ENCODE results near the gene PLD5.
"Not testable (repeated sequence)": the region's sequence is repeated elsewhere in the genome, so short reads cannot be mapped to it uniquely, and the experiment has no call there.

Gene PLD5

GRCh38 chr1:242477944-242478343 is 46.6 kb downstream of the PLD5 start:
- DNase-seq (ENCODE audit: low spot score), result no peak

GRCh38 chr1:242470774-242471173 is 53.7 kb downstream of the PLD5 start:
- DNase-seq (ENCODE audit: low spot score), result no peak

DNA sequence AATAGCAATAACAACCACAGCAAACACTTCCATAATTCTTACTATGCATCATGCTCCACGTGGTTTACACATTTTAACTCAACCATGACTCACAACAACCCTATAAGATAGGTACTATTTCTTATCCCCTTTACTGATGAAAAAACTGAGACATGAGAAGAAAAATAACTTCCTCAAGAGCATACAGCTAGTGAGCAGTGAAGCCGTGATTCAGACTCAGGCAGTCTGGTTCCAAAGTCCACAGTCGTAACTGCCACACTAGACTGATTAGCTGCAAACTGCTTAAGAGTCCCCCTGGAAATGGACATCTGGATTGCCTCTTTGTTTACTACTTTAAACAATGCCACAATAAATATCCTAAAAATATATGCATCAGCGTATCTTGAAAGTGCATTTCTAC is 55.7 kb downstream of the PLD5 start:
- no peak for DNase-seq (ENCODE audit: low spot score)

DNA sequence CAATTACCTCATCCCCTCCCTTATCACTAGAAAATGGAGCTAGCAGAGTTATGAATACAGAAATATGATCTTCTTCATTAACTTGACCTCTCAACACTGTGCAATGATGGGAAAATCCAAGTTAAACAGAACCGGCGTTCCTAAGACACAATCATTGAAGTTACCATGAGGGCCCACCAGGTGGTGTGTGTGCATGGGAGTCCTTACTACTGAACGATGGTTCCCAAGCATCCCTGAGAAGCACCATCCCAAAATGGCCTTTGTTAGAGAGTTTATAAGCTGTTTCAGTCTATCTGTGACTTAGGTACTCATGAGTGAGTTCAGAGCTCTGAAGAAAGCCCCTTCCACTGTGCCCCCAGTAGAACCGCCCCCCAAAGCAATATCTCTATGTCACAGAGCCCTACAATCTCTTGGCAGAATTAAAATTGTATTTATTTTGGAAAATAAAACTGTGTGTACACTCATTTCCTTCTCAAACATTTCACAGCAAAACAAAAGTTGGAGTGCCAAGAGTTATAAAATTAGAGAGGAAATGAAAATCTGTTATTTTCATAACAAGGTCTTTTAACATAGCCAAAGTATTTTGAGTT is 56.8 kb downstream of the PLD5 start:
- peak; percentile 36 for DNase-seq (ENCODE audit: low spot score)

GRCh38 chr1:242462867-242463266 is 61.6 kb downstream of the PLD5 start:
- DNase-seq (ENCODE audit: low spot score), result no peak

DNA sequence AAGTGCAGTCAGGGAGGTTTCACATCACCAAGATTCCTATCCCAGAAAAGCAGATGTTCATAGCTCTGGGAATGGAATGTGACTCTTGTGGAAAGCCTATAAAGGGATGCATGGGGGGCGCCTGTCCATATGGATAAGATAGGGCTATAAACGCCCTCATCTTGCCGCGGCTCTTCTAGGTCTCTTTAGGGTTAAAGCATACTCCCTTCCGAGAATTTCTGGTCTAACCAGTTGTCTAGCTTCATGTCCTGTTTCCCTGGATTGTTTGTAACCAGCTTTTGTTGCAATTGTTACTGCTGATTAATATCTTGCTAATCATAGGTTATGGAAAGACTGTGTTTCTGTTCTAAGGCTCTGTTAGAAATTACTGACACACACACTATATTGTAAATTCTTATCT is 64.8 kb downstream of the PLD5 start:
- not testable (repeated sequence) for DNase-seq (ENCODE audit: low spot score)

DNA sequence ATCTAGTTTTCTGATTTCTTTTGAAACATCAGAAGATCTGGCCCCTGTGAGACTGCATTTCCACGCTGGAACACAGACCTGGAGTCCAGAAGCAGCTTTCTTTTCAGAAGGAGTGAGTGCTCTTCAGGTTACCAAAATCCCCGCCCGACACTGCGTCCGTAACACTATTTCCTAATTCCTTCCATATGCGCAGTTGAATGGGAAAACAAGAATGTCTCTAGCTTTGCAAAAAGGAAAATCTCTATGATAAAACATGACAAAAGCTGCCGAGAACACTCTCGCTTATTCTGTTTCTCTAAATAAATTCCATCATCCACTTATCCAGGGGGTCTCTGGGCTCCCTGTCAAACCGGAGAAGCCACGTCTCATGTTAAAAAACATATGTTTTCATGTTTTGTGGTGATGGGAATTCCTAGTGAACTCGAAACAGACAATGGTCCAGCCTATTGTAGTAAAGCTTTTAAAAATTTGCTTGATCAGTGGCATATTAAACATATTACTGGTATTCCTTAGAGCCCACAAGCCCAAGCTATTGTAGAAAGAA is 67.7 kb downstream of the PLD5 start:
- DNase-seq (ENCODE audit: low spot score), result no peak

- no peak for DNase-seq (ENCODE audit: low spot score)
These were observed 69.5 kb downstream of the PLD5 start for GRCh38 chr1:242455052-242455361.

GRCh38 chr1:242454262-242455051 is 70.0 kb downstream of the PLD5 start:
- peak; percentile 25 for DNase-seq (ENCODE audit: low spot score)

- DNase-seq (ENCODE audit: low spot score), result no peak
These were observed 71.9 kb downstream of the PLD5 start for GRCh38 chr1:242452573-242452972.

- DNase-seq (ENCODE audit: low spot score), result no peak
These were observed 74.8 kb downstream of the PLD5 start for GRCh38 chr1:242449661-242450060.

DNA sequence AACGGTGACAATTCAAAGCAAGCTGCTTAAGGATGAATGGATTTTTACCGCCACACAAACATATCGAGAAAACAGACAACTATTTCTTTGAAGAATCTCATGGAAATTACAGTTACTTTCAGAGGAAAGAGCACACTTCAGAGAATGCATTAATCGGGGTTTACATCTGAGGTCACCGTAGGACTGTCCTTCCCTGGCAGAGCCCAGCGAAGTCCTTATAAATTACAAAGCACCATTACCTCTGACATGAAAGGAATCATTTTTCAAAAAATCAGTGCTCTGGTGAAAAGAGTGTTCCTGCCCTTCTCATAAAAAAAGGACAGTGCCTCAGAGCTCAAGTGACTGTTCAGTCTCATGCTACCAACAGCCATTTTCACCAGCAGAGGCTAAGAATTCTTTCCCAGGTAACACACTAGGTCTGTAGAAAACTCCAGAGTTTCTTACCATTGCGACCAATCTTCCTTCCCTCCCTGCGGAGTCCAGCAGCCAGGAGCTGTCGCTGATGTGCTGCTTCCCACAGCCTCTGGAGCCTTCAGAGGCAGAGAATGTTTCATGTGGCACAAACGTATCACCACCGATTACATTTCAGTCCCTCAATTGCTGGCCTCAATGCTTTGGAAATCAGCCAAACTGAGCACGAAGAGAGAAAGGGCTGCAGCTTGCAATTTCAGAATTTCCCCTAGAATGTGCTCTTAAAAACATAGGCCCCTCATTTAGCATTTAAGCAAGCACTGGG is 75.4 kb downstream of the PLD5 start:
- no peak for DNase-seq (ENCODE audit: low spot score)

DNA sequence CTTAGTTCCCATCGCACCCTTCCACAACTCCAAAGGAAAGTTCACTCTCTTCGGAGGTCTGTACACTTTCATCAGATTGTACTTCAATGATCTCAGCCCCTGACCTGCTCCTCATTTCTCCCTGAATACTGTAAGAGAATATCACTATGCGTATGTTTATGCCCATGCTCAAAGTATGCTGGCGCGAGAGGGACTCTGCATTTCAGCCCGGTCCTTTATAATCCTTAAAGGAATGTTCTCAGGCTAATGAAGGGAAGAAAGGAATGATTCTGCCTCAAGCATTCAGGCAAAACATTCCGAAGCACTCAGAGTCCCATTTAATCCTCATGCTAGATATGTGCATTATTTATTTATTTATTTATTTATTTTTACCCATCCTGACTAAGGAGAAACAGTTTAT is 76.8 kb downstream of the PLD5 start:
- DNase-seq (ENCODE audit: low spot score), result no peak

DNA sequence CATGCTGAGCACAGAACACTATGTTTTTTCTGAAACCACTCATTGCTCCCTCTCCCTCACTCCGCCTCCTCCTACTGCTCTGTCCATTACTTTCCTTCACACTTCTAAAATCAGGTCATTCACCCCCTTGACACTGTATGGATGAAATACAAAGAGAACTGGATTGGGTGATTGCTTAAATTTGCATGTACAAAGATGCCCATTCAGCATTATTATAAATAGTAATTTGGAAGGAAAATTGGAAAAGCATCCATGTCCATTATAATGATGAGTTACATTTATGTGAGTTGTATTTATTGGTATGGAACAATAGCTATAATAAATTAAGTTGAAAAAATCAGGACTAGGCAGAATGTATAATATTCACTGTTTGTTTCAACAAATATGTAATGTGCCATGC is 83.7 kb downstream of the PLD5 start:
- no peak for DNase-seq (ENCODE audit: low spot score)

DNA sequence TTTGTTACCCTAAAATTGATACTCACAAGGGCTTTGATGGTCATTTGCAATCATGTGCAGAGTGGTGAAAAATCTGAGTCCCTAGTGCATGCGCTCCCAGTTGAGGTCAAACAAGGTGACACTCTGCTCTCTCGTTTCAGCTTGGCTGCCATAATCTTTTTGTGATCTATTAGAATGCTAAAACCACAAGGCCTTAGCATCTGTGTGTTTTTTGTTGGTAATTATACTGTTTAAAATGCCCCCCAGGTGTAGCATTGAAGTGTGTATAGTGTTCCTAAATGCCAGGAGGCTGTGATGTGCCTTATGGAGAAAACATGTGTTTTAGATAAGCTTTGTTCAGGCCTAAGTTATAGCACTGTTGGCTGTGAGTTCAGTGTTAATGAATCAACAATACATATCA is 89.3 kb downstream of the PLD5 start:
- DNase-seq (ENCODE audit: low spot score), result no peak

GRCh38 chr1:242432491-242433095 is 91.9 kb downstream of the PLD5 start:
- no peak for DNase-seq (ENCODE audit: low spot score)

- DNase-seq (ENCODE audit: low spot score), result no peak
These were observed 92.7 kb downstream of the PLD5 start for GRCh38 chr1:242431786-242432185.

DNA sequence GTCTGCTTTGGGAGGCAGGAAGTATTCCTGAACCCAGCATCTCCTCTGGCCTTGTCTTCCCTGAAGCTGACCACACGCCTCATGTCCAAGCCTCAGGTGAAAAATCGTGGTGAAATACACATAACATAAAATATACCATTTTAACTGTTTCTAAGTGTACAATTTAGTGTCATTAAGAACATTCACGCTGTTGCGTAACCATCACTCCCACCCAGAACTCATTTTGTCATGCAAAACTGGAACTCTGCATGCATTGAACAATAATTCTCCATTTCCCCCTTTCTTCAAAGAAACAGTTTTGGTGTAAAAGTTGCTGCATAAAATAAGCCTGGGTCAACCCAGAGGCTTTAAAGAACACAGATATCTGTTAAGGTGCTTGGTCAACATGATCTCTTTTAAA is 93.5 kb downstream of the PLD5 start:
- DNase-seq (ENCODE audit: low spot score), result no peak

GRCh38 chr1:242428399-242429190 is 95.9 kb downstream of the PLD5 start:
- no peak for DNase-seq (ENCODE audit: low spot score)

- no peak for DNase-seq (ENCODE audit: low spot score)
These were observed 97.0 kb downstream of the PLD5 start for GRCh38 chr1:242427519-242427918.

GRCh38 chr1:242426271-242426905 is 98.1 kb downstream of the PLD5 start:
- DNase-seq (ENCODE audit: low spot score), result no peak
